Spleen (tissue), 11 donors: Measurements from ENCODE around the gene PDXDC1. TPM values are rescaled to one million over a fixed set of nuclear protein-coding genes. Genes with fewer than 3 reads are reported as not detected.
"Not testable (repeated sequence)": the region's sequence is repeated elsewhere in the genome, so short reads cannot be mapped to it uniquely, and the experiment has no call there.

Experiments
- DNase-seq: peaks from one replicate; pipeline ENCODE4 v3.0.0-alpha.2; 2020
- H3K27ac ChIP-seq, 8 donors: fragments of 200-600 bp; sonication (generic) in 7 of 8; 1 replicate in 4 of 8; 2 replicates in 4 of 8; pipeline versions ENCODE4 v1.5.0 to v1.8.0; 2016 to 2021; ENCODE audit warnings: inconsistent platforms in 4 of 8, mild to moderate bottlenecking in 4 of 8, moderate library complexity in 1 of 8
- H3K27me3 ChIP-seq, 7 donors: fragments of 200-600 bp; sonication (generic) in 6 of 7; replicated peaks in 1 of 7; 1 replicate in 4 of 7; 2 replicates in 3 of 7; pipeline versions ENCODE4 v1.5.0 to v1.8.0; 2016 to 2021; ENCODE audit warnings: inconsistent platforms in 3 of 7, mild to moderate bottlenecking in 1 of 7
- H3K36me3 ChIP-seq, 6 donors: fragments of 200-600 bp; sonication (generic) in 5 of 6; 1 replicate in 4 of 6; 2 replicates in 2 of 6; pipeline versions ENCODE4 v1.5.0 to v1.8.0; 2016 to 2021; ENCODE audit warnings: inconsistent platforms in 2 of 6
- H3K4me1 ChIP-seq, 6 donors: fragments of 200-600 bp; sonication (generic) in 5 of 6; 1 replicate in 3 of 6; 2 replicates in 3 of 6; pipeline versions ENCODE4 v1.5.0 to v1.8.0; 2016 to 2021; ENCODE audit warnings: inconsistent platforms in 3 of 6
- H3K4me3 ChIP-seq, 8 donors: fragments of 200-600 bp; sonication (generic) in 7 of 8; 1 replicate in 4 of 8; 2 replicates in 4 of 8; pipeline versions ENCODE4 v1.5.0 to v1.8.0; 2016 to 2021; ENCODE audit warnings: inconsistent platforms in 4 of 8, mild to moderate bottlenecking in 4 of 8, moderate library complexity in 2 of 8
- H3K9me3 ChIP-seq, 8 donors: fragments of 200-600 bp; sonication (generic) in 7 of 8; 1 replicate in 4 of 8; 2 replicates in 4 of 8; pipeline versions ENCODE4 v1.5.0 to v1.8.0; 2016 to 2021; ENCODE audit warnings: inconsistent platforms in 4 of 8
- CTCF ChIP-seq, 11 experiments: fragments of 200-600 bp in 7 of 11; fragments of 450-650 bp in 4 of 11; sonication (generic) in 4 of 11; IDR thresholded peaks in 8 of 11; conservative IDR thresholded peaks in 3 of 11; 1 replicate in 7 of 11; 2 replicates in 4 of 11; pipeline versions ENCODE4 v1.4.0 to v1.8.0; 2016 to 2021; ENCODE audit warnings: antibody characterized with exemption in 11 of 11, inconsistent platforms in 4 of 11, mild to moderate bottlenecking in 1 of 11
- POLR2A ChIP-seq, 3 donors: fragments of 450-650 bp; IDR thresholded peaks; one replicate each; pipeline ENCODE4 v1.5.1; 2017; ENCODE audit warnings: antibody characterized with exemption in 3 of 3, mild to moderate bottlenecking in 1 of 3
- POLR2AphosphoS5 ChIP-seq, 3 donors: sonication (generic); formaldehyde crosslinking; IDR thresholded peaks; one replicate each; pipeline ENCODE4 v1.5.1; 2017; ENCODE audit warnings: antibody characterized with exemption in 3 of 3
- WGBS, 5 donors: extraction: QIAGEN DNeasy Blood & Tissue Kit in 3 of 5; methylation state at CpG; one replicate each; pipeline versions ENCODE4 v1.1.5 to v1.1.7; 2013 to 2018; 5-methylcytosine and 5-hydroxymethylcytosine counted together
- intact Hi-C: fragments of 100-400 bp; cut with DNase I; formaldehyde crosslinking; loops from one replicate; pipeline ENCODE4 v1.15.0; 2023; ENCODE audit warnings: low total_unique reads
- polyA plus RNA-seq, 3 donors: library from polyadenylated mRNA; stranded (reverse); fragments of 200-250 nt; gene quantifications; one replicate each; pipeline ENCODE4 v1.2.1, GENCODE V29; 2013
- total RNA-seq, 7 donors: library from RNA; depleted of rRNA in 3 of 7; stranded (reverse); fragments of >200 nt in 3 of 7; fragmentation: NEBNext Ultra II Directional in 4 of 7; extraction: Animal tissue kit (Norgen Biotek cat#: 25700) in 4 of 7; gene quantifications; one replicate each; pipeline versions ENCODE4 v1.1.0 to v1.2.1, GENCODE V29; 2016 to 2021
- donor health status: healthy with polysubstance abuse.
- donor health status: DM: no; HTN: no; CAD: no; lungs with moderate emphysema.
- donor health status: DM: no; HTN: no; CAD: no.
- donor health status: Bipolar disorder and iron deficiency.
- donor health status: healthy.
- donor health status: DM: no; HTN: no; CAD: no.
- donor health status: DM: yes; HTN: yes; CAD: no.

The PDXDC1 gene
- total and polyA plus RNA-seq, 10 donors, result 17.7 to 80.7 (median 62.8) TPM

- 91 to 95% (median 92%) methylated on average over 5 to 9 of the region's 19 CpGs; no CpG with 5 or more reads in 2 of the 5 donors for WGBS, 5 donors
- DNase-seq, intact Hi-C loops: not testable (repeated sequence)
Measured at GRCh38 chr16:14930971-14931370, 43.9 kb upstream of the PDXDC1 start.

GRCh38 chr16:14932581-14933375, 42.0 kb upstream of the PDXDC1 start:
- DNase-seq, H3K9me3 ChIP-seq, H3K4me3 ChIP-seq, H3K27me3 ChIP-seq, H3K27ac ChIP-seq, H3K4me1 ChIP-seq, intact Hi-C loops: not testable (repeated sequence)
- peaks cover 0 to 17% (median 1%) of the 10 kb centered on the region in 6 donors for H3K36me3 ChIP-seq
- 91 to 96% (median 93%) methylated on average over 3 to 29 of the region's 47 CpGs; no CpG with 5 or more reads in 1 of the 5 donors for WGBS, 5 donors

More at GRCh38 chr16:14930971-14931370, 43.9 kb upstream of the PDXDC1 start:
- not testable (repeated sequence) for H3K4me3 ChIP-seq, H3K27ac ChIP-seq, H3K9me3 ChIP-seq, H3K27me3 ChIP-seq, H3K4me1 ChIP-seq
- TF ChIP-seq POLR2AphosphoS5 (IDR thresholded peaks at IDR 0.05), result peak in 1 of 3 donors; percentile 20
- peaks cover 0 to 17% (median 1%) of the 10 kb centered on the region in 6 donors for H3K36me3 ChIP-seq

GRCh38 chr16:14937143-14937542, 37.7 kb upstream of the PDXDC1 start, which contains the start of gene NPIPA1:
Gene NPIPA1, plus strand, starts transcription at chr16:14937443. Its CDS starts 0 bp downstream, at chr16:14937443.
- no CpG with 5 or more reads among the region's 4 CpGs for WGBS, 5 donors
- H3K4me3 ChIP-seq, H3K27ac ChIP-seq, intact Hi-C loops, DNase-seq, H3K4me1 ChIP-seq, H3K27me3 ChIP-seq, H3K9me3 ChIP-seq: not testable (repeated sequence)
- H3K36me3 ChIP-seq, result peaks cover 0 to 13% (median 1%) of the 10 kb centered on the region in 6 donors

- H3K27me3 ChIP-seq, H3K27ac ChIP-seq, DNase-seq, H3K36me3 ChIP-seq, H3K4me1 ChIP-seq, intact Hi-C loops, H3K4me3 ChIP-seq, H3K9me3 ChIP-seq: not testable (repeated sequence)
- WGBS, 5 donors, result 55 to 96% (median 78%) methylated on average over 6 of the region's 9 CpGs; no CpG with 5 or more reads in 1 of the 5 donors
Measured at GRCh38 chr16:14937994-14938393, 36.8 kb upstream of the PDXDC1 start.

- H3K4me1 ChIP-seq, H3K27me3 ChIP-seq, H3K9me3 ChIP-seq, DNase-seq, H3K36me3 ChIP-seq, H3K4me3 ChIP-seq, intact Hi-C loops, H3K27ac ChIP-seq: not testable (repeated sequence)
- 32 to 68% (median 46%) methylated on average over 3 of the region's 3 CpGs for WGBS, 5 donors
Measured at GRCh38 chr16:14942686-14943085, 32.1 kb upstream of the PDXDC1 start.

- WGBS, 5 donors, result 85 to 96% (median 90%) methylated on average over 16 of the region's 16 CpGs
Measured at GRCh38 chr16:14955546-14956231, 19.1 kb upstream of the PDXDC1 start.

More at GRCh38 chr16:14955546-14956231, 19.1 kb upstream of the PDXDC1 start:
- Histone ChIP-seq H3K9me3 (no peaks in the 10 kb centered on the region), H3K4me1 (no peaks in the 10 kb centered on the region), H3K4me3 (no peak overlapping the region), H3K36me3 (no peaks in the 10 kb centered on the region), H3K27ac (no peak overlapping the region), H3K27me3 (no peaks in the 10 kb centered on the region)
- DNase-seq, result no peak
- TF ChIP-seq CTCF (IDR thresholded peaks at IDR 0.05 in 8 of 11, conservative IDR thresholded peaks at IDR 0.05 in 3 of 11) (no peak), POLR2AphosphoS5 (IDR thresholded peaks at IDR 0.05) (no peak), POLR2A (IDR thresholded peaks at IDR 0.05) (no peak)
- intact Hi-C loops, result no loop called here
